ENCODE measurements around the gene ACO2. TPM values are rescaled to one million over a fixed set of nuclear protein-coding genes. Genes with fewer than 3 reads are reported as not detected.

The ACO2 gene
- total RNA-seq, 1 donor from 2014 or later, result 81.0 TPM

DNA sequence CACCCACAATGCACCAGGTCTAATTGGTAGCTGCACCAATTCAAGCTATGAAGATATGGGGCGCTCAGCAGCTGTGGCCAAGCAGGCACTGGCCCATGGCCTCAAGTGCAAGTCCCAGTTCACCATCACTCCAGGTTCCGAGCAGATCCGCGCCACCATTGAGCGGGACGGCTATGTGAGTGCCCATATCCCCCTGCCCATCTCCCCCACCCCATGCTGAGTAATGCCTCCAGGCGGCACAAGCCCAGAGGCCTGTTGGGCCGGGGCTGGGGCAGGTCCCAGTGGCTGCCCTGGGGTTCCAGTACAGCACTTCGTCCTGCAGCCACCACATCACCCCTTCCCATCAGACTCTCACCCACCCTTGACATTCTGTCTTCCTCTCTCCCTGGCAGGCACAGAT is 53.9 kb downstream of the ACO2 start:
- no peak for DNase-seq (ENCODE audit: low read depth in 2 of 2)

DNA sequence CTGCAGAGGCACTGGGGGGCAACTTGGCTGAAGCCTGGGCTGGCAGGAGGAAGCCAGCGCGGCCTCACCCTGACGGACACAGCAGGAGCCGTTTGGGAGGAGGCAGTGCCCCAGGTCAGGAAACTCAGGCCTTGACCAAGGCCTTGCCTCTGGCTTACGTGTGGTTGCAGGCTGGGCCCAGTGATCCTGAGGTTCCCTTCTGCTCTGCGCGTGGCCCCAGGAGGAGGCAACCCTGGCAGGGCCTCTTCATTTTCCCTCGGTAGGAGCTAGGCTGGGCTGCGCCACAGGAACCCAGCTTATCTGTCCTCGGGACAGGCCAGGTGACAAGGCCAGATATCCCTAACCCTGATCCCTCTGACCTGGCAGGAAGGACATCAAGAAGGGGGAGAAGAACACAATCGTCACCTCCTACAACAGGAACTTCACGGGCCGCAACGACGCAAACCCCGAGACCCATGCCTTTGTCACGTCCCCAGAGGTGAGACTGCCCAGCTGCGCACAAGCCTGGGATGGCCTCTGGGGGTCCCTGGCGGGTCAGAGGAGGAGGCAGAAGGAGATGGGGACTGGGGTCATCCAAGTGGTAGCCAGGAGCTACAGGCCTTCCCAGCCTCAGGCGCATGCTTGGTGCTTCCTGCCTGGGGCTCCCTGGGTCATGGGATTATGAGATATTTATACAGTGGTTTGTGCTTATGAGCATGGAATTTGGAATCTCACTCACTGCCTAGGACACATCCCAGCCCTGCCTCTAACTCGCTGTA is 54.7 kb downstream of the ACO2 start:
- peak; percentile 43 to 45 for DNase-seq (ENCODE audit: low read depth in 2 of 2)

DNA sequence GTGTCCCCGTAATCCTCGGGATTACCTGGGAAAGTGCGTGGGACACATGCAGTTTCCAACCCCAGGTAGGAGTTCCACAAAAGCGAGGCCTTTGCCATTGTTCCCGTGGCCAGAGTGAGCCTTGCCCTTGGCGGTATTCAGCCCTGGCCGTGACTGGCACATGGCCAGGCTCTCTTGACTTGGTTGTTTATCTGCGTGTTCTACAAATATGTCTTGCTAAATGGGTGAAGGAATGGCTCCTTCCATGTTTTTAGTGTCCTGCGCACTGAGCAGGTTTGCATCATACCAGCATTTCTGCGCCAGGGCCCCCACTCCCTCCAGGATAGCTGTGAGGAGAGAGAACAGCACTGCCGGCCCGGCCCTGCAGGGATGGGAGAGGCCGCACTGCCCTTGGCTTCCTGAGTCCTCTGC is 55.3 kb downstream of the ACO2 start:
- peak; percentile 37 to 42 for DNase-seq (ENCODE audit: low read depth in 2 of 2)

DNA sequence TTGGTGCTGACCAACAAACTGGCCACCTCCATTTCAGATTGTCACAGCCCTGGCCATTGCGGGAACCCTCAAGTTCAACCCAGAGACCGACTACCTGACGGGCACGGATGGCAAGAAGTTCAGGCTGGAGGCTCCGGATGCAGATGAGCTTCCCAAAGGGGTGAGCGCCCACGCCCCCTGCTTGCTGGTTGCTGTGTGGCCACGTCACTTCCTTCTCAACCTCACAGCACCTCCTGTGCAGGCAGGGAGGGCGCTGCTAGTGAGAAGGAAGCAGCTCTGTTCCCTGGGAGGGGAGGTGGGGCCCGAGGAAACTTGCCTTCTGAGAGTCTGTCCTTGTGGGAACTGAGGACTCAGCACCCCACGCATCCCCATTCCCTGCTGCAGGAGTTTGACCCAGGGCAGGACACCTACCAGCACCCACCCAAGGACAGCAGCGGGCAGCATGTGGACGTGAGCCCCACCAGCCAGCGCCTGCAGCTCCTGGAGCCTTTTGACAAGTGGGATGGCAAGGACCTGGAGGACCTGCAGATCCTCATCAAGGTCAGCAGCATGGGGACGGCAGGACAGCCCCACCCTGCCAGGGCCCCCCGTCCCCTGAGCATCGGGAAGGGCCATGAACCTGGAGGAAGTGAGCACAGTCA is 56.0 kb downstream of the ACO2 start:
- peak in 1 of 2 donors; percentile 60 for DNase-seq (ENCODE audit: low read depth in 2 of 2)

DNA sequence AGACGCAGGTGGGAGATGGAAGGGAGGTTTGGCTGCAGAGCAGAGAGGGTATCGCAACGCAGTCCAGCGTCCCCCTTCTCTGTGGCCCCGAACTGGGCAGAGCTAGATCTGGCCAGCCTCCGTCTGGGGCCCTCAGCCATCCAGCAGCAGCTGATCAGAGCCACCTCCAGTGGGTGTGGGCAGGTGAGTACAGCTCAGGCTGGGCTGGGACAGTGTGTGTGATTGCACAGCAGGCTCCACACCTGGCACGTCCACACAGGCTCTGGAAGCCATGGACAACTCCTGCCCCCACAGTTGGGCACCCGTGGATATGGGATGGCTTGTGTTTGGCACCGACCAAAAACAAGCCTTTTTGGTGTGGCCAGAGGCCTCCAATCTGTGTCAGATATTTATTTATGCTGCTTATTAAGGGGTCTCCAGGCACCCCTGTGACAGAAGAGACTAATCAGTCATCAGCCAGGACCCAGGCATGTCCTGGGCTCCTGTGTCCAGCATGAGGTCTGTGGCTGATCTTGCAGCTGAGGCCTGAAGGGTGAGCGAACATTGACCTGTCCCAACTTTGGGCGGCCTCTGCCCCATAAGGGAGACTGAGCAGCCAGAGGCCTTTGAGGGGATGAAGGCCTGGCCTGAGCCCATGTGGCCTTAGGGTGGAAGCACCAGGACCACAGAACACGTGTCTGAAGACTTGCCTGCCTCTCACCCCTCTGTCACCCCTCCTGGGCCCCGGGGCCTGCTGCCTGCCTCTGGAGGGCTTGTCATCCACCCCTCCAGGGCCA is 56.7 kb downstream of the ACO2 start:
- no peak for DNase-seq (ENCODE audit: low read depth in 2 of 2)

DNA sequence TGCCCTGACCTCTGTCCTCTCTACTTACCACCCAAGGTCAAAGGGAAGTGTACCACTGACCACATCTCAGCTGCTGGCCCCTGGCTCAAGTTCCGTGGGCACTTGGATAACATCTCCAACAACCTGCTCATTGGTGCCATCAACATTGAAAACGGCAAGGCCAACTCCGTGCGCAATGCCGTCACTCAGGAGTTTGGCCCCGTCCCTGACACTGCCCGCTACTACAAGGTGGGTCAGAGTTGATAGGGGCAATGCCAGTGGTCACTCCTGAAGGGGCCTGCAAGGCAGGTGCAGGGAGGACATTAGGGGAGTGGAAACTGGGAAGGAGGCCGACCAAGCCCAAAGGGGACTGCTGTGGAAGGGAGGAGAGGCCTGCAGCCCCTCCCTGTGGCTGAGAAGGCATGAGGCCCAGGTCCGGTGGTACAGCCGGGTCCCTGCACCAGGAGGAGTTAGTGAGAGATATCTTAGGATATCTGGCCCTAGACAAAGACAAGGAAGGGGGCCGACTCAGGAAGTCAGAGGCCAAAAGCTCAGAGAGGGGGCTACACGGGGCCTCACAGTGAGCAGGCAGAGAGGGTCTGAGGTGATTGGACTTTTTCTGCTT is 57.4 kb downstream of the ACO2 start:
- DNase-seq (ENCODE audit: low read depth in 2 of 2), result no peak

DNA sequence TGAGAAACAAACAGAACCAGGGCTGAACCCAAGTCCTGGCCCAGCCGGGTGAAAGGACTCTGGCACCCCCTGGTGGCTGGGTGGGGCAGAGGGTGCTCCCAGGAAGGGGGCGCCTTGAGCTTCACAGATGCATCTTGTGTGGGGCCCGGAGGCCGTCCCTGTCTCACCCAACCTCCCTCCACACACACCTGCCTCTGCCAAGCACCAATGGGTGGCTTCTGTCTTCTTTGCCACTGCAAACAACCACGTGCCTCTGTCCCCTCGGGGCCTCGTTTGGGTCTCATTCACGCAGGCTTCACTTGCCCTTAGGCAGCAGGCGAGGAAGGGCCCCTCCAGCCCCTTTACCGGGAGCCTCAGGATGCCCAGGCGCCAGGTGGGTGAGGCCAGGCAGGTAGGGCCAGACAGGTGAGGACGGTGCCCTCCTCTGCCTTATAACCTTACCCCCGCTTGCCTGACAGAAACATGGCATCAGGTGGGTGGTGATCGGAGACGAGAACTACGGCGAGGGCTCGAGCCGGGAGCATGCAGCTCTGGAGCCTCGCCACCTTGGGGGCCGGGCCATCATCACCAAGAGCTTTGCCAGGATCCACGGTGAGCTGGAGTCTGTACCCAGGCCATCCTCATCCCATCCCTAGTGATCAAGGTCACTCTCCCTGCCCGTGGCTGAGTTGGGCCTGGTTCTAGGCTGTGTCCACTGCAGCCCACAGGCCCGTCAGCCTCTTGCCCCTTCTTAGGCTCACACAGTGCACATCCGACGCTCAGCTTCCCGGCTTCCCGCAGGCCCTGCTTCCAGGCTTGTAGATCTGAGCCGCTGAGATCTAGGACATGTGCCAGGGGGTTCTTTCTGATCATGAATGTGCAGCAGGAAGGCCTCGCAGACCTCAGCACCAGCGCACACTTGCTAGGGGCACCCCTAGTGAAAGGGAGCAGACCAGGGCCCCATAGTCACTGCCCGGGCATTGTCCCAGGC is 58.2 kb downstream of the ACO2 start:
- DNase-seq (ENCODE audit: low read depth in 2 of 2), result peak; percentile 32 to 33

DNA sequence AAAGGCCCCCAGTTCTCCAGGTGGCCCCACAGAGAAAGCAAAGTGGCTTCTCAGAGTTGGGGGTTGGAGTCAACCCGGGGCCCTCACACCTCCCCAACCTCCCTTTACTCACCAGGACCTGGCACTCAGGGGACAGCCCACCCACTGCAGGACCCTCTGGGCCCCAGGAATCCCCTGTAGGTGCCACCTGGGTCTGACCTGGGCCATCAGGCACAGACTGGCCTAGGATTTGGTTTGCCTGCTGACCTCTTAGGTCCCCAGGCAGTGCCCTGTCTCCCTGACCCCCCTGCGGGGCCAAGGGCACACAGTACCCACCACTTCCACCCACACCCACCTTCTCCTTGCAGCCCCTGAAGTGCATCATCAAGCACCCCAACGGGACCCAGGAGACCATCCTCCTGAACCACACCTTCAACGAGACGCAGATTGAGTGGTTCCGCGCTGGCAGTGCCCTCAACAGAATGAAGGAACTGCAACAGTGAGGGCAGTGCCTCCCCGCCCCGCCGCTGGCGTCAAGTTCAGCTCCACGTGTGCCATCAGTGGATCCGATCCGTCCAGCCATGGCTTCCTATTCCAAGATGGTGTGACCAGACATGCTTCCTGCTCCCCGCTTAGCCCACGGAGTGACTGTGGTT is 59.3 kb downstream of the ACO2 start:
- DNase-seq (ENCODE audit: low read depth in 2 of 2), result no peak

DNA sequence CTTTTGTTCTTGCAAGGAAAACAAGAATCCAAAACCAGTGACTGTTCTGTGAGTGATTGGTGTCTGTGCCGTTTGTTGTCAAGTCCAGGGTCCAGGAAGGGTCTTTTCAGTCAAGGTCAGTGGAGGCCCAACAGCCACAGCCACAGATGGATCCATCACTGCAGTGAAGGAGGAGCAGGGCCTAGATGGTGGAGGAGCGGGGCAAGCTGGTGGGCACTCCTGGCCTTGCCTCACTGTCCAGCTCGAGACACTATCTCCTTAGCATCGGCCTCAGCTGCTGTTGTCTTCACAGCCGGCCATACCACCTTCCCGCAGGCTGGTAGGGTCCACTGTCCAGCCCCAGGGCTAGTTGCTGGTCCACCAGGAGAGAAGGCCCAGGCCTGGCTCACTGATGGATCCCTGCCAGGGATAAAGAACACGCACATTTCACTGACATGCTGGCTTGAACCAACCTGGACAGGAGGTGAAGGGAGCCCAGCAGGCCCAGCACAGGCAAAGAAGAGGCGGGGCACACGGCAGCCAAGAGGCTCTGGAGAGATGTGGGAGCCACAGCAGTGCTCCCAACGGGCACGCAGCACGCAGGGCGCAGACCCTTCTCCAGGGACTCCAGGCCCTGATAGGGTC is 60.1 kb downstream of the ACO2 start:
- no peak for DNase-seq (ENCODE audit: low read depth in 2 of 2)

DNA sequence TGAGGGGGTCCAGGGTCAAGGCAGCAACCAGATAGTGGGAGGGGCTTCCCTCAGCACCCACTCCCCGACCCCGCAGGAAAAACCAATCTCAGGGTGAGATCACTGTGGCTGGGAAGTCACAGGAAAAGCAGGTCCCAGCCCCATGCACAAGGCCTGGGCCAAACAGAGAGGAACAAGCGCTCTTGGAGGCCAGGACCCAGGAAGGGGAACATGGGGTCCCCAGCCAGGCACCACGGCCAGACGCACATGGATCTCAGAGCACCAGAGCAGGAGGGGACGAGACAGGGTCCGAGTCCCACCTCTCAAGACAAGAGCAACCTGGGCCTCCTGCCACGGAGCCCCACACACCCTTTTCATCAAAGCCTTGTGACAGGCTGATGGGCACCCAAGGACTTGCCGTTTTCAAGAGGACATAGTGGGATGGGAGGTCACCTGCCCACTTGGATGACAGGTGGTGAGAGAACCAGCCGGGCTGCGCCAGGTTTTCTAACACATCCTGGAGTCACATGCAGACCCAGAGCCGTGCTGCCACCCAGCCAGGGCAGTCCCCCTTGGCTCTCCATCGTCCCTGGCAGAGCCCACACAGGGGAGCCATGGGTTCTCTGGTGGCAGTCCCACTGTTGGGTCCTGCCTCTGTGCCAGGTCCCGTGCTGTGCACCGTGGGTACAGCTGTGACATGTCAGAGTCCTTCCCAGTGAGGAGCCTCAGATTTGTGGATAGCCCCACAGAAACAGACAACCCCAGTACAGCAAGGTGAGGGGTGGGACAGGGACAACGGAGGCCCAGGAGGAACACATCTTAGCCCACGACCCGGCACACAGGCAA is 62.2 kb downstream of the ACO2 start:
- no peak for DNase-seq (ENCODE audit: low read depth in 2 of 2)

DNA sequence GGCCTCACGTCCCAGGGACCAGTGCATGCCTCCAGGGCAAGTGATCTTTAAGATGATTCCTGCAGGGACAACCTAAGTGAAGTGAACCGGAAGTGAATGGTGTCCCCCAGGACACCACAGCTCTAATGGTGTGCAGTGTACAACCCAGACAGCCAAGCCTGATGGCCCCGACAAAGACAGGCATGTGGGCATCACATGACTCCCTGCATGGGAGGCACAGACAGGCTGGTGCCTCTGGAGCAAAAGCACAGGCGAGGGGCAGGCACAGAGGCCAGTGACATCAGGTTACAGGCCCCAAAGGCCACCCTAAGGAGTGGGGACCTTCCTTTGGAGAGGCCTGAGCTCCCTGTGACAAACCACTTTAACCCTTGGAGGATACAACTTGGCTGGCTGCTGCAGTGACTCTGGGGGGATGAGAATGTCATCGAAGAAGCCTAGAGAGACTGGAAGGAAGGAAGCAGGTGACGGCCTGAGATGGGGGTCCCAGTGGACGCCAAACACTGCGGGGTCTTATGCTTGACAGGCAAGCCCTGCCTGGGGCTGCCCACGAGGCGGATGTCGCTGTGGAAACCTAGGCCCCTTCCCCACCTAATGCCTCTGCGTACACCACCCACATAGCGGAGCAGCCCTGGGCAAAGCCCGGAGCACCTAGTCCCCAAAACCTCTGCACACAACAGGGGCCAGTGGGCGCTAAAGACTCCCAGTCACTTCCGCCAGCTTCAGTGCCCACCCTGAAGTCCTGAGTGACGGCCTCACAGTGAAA is 63.0 kb downstream of the ACO2 start:
- no peak for DNase-seq (ENCODE audit: low read depth in 2 of 2)

DNA sequence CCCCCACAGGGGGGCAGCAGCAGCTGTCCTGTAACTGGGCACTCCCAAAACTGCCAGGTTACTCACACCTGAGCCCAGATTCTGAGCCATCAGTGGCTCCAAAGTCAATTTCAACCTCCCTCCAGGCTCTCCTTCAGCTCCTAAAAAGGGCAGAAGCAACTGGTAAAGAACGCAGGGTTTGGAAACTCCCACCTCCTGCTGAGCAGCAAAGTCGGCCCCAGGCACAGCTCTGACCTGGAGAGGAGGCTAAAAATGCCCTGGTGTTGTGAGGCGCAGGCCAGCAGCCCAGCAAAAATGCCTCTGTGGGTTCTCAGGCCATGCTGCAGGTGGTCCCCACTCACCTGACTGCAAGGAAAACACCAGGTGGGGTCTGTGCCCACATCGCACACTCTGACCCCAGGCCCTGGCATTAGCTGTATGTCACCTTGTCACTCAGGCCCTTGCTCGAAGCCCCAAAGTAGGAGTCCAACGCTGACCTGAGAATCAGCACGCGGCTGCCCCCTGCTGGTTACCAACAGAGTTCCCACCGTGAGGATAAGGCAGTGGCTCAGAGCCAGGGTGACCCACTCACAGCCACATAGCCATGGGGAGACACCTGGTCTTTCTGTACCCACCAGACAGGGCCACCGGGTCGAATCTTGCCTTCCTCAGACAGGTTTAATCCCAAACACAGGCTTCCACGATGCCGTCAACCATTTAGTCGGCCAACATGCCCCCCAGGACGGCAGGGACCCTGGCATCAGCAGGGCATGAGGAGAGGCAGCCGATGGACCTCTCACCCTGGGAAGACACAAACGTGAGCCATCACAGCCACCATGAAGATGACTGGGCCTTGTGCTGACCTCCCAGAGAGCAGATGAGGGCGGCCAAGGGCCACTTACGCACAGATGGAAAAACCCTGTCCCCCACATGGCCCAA is 64.2 kb downstream of the ACO2 start:
- peak; percentile 69 to 81 for DNase-seq (ENCODE audit: low read depth in 2 of 2)

DNA sequence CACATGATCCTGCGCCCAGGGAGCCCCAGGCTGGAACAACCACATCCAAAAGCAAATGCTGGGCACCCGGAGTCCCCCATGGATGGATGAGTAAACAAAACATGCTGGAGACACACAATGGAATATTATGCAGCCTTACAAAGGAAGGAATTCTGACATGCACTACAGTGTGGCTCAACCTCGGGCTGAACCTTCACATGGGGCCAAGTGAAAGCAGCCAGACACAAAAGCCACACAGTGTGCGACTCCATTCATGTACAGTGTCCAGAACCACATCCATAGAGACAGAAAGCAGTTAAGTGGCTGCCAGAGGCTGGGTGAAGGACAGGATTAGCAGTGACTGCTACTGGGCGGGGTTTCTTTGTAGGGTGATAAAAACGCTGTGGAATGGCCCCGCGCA is 65.3 kb downstream of the ACO2 start:
- DNase-seq (ENCODE audit: low read depth in 2 of 2), result no peak

DNA sequence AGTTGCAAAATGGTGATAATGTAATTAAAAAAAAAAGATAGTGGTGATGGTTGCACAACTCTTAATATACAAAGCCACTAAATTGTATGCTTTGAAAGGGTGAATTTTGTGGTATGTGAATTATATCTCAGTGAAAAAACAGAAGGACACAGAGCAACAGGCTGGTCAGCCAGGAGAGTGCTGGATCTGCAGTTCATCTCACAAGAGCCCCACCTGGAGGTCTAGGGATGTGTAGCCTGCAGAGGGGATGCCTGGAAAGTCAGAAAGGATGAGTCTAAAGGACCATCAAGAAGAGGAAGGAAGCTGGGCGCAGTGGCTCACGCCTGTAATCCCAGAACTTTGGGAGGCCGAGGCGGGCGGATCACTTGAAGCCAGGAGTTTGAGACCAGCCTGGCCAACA is 66.3 kb downstream of the ACO2 start:
- peak; percentile 26 to 37 for DNase-seq (ENCODE audit: low read depth in 2 of 2)

DNA sequence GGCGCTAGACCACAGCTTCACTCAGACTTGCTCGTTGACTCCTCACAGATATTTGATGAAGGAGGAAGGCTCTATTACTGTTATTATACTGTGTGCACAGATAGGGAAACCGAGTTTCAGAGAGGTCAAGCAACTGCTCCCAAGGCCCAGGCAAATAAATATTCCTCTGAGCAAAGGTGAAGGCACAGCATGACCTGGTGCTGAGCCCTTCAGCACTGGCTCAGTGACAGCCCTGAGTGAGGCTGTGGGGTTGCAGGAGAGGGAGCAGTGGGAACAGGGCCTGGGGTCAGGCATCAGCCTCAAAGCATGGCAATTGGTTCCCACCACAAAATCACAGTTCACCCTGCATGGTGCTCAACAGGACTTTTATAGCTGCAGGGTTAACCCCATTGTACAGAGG is 68.3 kb downstream of the ACO2 start:
- DNase-seq (ENCODE audit: low read depth in 2 of 2), result no peak

DNA sequence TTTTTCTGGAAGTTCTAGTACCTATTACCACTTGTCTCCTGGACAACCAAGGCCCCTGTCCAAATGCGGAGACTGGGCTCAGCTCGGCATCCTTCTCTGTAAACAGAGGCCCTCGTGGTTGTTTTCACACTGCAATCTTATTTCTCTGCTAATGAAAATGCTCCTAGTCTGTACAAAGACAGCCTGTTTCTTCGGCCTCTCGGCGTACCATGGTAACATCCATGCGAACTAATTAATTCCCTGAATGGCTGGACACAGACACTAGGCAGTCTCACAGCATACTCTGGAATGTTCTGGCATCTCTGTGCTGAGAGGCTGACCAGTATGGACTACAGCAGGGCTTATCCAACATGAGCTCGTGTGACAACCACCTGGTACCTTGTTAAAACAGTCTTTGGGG is 69.7 kb downstream of the ACO2 start:
- DNase-seq (ENCODE audit: low read depth in 2 of 2), result no peak
